Lower lobe of right lung (tissue), 2 donors: Measurements from ENCODE around the gene VANGL1. TPM values are rescaled to one million over a fixed set of nuclear protein-coding genes. Genes with fewer than 3 reads are reported as not detected.

Experiments used
- ATAC-seq, 2 donors: fragments of 200-7000 bp; cut with Tn5 transposase; one replicate each; pipeline ENCODE4 v1.9.1; 2020 to 2022; ENCODE audit warnings: mild to moderate bottlenecking in 2 of 2, moderate library complexity in 2 of 2
- DNase-seq: peaks from one replicate; pipeline ENCODE4 v3.0.0-alpha.2; 2020
- H3K27ac ChIP-seq: fragments of 200-600 bp; one replicate; pipeline ENCODE4 v1.8.0; 2022
- H3K27me3 ChIP-seq: fragments of 200-600 bp; one replicate; pipeline ENCODE4 v1.8.0; 2022; ENCODE audit warnings: low read depth
- H3K36me3 ChIP-seq: fragments of 200-600 bp; one replicate; pipeline ENCODE4 v1.8.0; 2022; ENCODE audit warnings: mild to moderate bottlenecking
- H3K4me1 ChIP-seq: fragments of 200-600 bp; one replicate; pipeline ENCODE4 v1.8.0; 2022
- H3K4me3 ChIP-seq: fragments of 200-600 bp; one replicate; pipeline ENCODE4 v1.8.0; 2022; ENCODE audit warnings: mild to moderate bottlenecking
- H3K9me3 ChIP-seq: fragments of 200-600 bp; one replicate; pipeline ENCODE4 v1.8.0; 2022
- intact Hi-C: fragments of 100-400 bp; cut with DNase I; formaldehyde crosslinking; loops from one replicate; pipeline ENCODE4 v1.11.0; 2022
- total RNA-seq: library from RNA; stranded (reverse); fragmentation: NEBNext Ultra II Directional; extraction: Animal tissue kit (Norgen Biotek cat#: 25700); gene quantifications from one replicate; pipeline ENCODE4 v1.2.1, GENCODE V29; 2021
- TF ChIP-seq, protein P1 (sequence below): fragments of 200-600 bp; IDR thresholded peaks from one replicate; pipeline ENCODE4 v1.8.0; 2022; ENCODE audit warnings: antibody characterized with exemption, mild to moderate bottlenecking
- donor health status: DM: no; HTN: yes; CAD: no; lungs with severe emphysema.

The VANGL1 gene
- total RNA-seq, 1 donor from 2014 or later = 10.9 TPM

- Histone ChIP-seq H3K27ac (peak overlapping the region; percentile 38), H3K4me3 (no peak overlapping the region), H3K36me3 (peaks cover 15% of the 10 kb centered on the region), H3K27me3 (no peaks in the 10 kb centered on the region), H3K4me1 (peaks cover 23% of the 10 kb centered on the region), H3K9me3 (no peaks in the 10 kb centered on the region)
- DNase-seq = no peak
- TF ChIP-seq, protein P1, sequence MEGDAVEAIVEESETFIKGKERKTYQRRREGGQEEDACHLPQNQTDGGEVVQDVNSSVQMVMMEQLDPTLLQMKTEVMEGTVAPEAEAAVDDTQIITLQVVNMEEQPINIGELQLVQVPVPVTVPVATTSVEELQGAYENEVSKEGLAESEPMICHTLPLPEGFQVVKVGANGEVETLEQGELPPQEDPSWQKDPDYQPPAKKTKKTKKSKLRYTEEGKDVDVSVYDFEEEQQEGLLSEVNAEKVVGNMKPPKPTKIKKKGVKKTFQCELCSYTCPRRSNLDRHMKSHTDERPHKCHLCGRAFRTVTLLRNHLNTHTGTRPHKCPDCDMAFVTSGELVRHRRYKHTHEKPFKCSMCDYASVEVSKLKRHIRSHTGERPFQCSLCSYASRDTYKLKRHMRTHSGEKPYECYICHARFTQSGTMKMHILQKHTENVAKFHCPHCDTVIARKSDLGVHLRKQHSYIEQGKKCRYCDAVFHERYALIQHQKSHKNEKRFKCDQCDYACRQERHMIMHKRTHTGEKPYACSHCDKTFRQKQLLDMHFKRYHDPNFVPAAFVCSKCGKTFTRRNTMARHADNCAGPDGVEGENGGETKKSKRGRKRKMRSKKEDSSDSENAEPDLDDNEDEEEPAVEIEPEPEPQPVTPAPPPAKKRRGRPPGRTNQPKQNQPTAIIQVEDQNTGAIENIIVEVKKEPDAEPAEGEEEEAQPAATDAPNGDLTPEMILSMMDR = no peak
- intact Hi-C loops = no loop called here
- ATAC-seq = no peak
Observed at GRCh38 chr1:115655306-115655663, 13.5 kb downstream of the VANGL1 start.

- no peak for ATAC-seq
- Histone ChIP-seq H3K4me1 (peaks cover 23% of the 10 kb centered on the region), H3K9me3 (no peaks in the 10 kb centered on the region), H3K27ac (no peak overlapping the region), H3K27me3 (no peaks in the 10 kb centered on the region), H3K4me3 (no peak overlapping the region), H3K36me3 (peaks cover 18% of the 10 kb centered on the region)
- TF ChIP-seq, protein P1 = no peak
- intact Hi-C loops = no loop called here
- no peak for DNase-seq
Observed at GRCh38 chr1:115655916-115656315, 14.1 kb downstream of the VANGL1 start.

GRCh38 chr1:115656461-115657077 is 14.8 kb downstream of the VANGL1 start:
- TF ChIP-seq, protein P1 = no peak
- H3K4me3 ChIP-seq = no peak overlapping the region
- intact Hi-C loops = no loop called here
- no peak for DNase-seq
- H3K9me3 ChIP-seq = no peaks in the 10 kb centered on the region
- peaks cover 18% of the 10 kb centered on the region for H3K36me3 ChIP-seq
- no peak for ATAC-seq
- no peak overlapping the region for H3K27ac ChIP-seq
- H3K4me1 ChIP-seq = peaks cover 23% of the 10 kb centered on the region
- H3K27me3 ChIP-seq = no peaks in the 10 kb centered on the region

- Histone ChIP-seq H3K36me3 (peaks cover 26% of the 10 kb centered on the region), H3K27me3 (no peaks in the 10 kb centered on the region), H3K27ac (no peak overlapping the region), H3K9me3 (no peaks in the 10 kb centered on the region), H3K4me1 (peaks cover 23% of the 10 kb centered on the region), H3K4me3 (no peak overlapping the region)
- ATAC-seq = no peak
- TF ChIP-seq, protein P1 = no peak
- DNase-seq = no peak
- intact Hi-C loops = no loop called here
Observed at GRCh38 chr1:115658646-115659045, 16.9 kb downstream of the VANGL1 start.

GRCh38 chr1:115660151-115660550 is 18.4 kb downstream of the VANGL1 start:
- H3K4me1 ChIP-seq = peaks cover 16% of the 10 kb centered on the region
- intact Hi-C loops = no loop called here
- no peak overlapping the region for H3K4me3 ChIP-seq
- TF ChIP-seq, protein P1 = no peak
- ATAC-seq = no peak
- DNase-seq = no peak
- H3K27ac ChIP-seq = no peak overlapping the region
- H3K36me3 ChIP-seq = peaks cover 39% of the 10 kb centered on the region
- H3K27me3 ChIP-seq = no peaks in the 10 kb centered on the region
- no peaks in the 10 kb centered on the region for H3K9me3 ChIP-seq
